HEK293T (cell line): Measurements from ENCODE around the gene ZNF578.

Experiments
- BHLHE40 ChIP-seq: fragments of 450-650 bp; IDR thresholded peaks from 2 replicates; pipeline ENCODE4 v1.6.1; 2016; ENCODE audit warnings: mild to moderate bottlenecking, moderate library complexity, borderline replicate concordance
- ELF4 ChIP-seq: fragments of 450-650 bp; IDR thresholded peaks from 2 replicates; pipeline ENCODE4 v1.6.1; 2017; ENCODE audit warnings: antibody characterized with exemption
- FOXK2 ChIP-seq: fragments of 450-650 bp; IDR thresholded peaks from 2 replicates; pipeline ENCODE4 v1.6.1; 2016; ENCODE audit warnings: mild to moderate bottlenecking
- FOXM1 ChIP-seq: fragments of 450-650 bp; IDR thresholded peaks from 2 replicates; pipeline ENCODE4 v1.6.1; 2017; ENCODE audit warnings: mild to moderate bottlenecking, borderline replicate concordance
- HDGF ChIP-seq: fragments of 450-650 bp; IDR thresholded peaks from 2 replicates; pipeline ENCODE4 v1.6.1; 2017; ENCODE audit warnings: antibody characterized with exemption, borderline replicate concordance
- SP1 ChIP-seq: fragments of 450-650 bp; IDR thresholded peaks from 2 replicates; pipeline ENCODE4 v1.6.1; 2017

DNA sequence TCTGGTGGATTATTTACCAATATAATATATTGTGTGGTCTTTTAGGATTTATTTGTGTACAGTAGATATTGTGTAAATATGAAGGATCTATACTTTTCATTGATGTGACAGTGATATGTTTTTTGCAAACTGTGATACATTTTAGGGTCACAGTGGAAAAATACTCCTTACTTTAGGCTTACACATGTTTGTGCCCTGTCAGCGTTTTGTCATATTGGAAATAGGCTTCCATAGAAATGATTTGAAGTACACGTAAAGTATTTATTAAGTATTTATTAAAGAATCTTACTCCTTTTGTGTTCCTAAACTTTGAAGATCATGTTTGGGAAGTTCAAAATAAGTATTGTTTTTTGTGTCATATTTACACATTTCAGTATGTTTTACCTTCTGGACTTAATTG is 79.1 kb downstream of the ZNF578 start:
- no peak for TF ChIP-seq FOXM1
- TF ChIP-seq BHLHE40: no peak
- TF ChIP-seq HDGF: no peak
- TF ChIP-seq SP1: no peak
- no peak for TF ChIP-seq ELF4
- TF ChIP-seq FOXK2: no peak
